ENCODE data around the gene PICK1.
"Not testable (repeated sequence)": the region's sequence is repeated elsewhere in the genome, so short reads cannot be mapped to it uniquely, and the experiment has no call there.

PICK1 gene

DNA sequence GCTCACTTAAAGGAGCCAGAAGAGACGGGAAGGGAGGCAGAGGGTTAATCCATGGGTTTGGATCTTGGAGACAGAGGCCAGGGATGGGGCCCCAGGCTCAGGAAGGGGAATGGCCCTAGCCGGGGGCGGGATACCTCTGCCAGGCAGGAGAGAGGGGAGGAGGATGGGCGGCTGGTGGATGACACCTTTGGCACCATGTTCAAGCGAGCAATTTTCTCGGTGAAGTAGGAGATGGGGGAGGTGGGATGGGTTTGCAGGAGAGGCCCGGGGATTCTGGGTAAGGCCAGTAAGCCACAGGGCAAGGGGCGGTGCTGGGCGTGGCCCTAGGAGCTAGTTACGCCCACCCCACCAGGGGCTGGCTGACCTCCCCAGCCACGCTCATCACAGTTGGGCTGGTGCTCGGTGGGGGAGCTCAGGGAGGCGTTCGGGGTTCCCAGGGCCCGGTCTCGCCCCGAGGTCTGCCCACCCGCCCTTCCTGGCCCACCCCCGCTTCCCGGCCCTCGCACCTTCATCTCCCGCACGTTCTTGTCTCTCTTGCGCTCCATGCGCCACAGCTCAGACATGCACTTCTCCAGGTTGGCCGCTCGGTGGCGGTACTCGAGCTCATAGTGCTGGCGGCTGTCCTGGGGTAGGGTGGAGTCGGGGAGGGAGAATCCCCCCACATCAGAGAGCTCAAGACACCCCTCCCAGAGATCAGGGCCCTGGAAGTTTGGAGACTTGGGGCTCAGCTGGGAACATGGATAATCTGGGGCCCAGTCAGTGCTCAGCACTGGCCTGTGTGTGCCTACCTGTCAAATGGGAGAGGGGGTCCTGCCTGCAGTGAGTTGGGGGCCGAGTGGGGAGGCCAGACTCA lies 40.6 kb downstream of the PICK1 start:
- DNase-seq, result no peak

- DNase-seq, result no peak
These were observed 41.4 kb downstream of the PICK1 start for GRCh38 chr22:38098410-38099249.

DNA sequence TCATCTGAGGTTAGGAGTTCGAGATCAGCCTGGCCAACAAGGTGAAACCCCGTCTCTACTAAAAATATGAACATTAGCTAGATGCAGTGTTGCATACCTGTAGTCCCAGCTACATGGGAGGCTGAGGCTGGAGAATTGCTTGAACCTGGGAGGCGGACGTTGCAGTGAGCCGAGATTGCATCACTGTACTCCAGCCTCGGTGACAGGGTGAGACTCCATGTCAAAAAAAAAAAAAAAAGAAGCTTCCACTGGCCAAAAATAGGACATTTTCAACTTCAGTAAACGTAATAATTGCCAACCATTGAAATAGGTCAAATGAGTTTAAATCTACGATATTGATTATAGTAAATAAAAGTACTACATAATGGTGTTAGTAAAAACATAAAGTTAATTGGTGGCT lies 46.4 kb downstream of the PICK1 start:
- no peak for DNase-seq

- DNase-seq, result no peak
These were observed 46.9 kb downstream of the PICK1 start for GRCh38 chr22:38104084-38104483.

- DNase-seq, result no peak
These were observed 49.8 kb downstream of the PICK1 start for GRCh38 chr22:38106814-38107578.

DNA sequence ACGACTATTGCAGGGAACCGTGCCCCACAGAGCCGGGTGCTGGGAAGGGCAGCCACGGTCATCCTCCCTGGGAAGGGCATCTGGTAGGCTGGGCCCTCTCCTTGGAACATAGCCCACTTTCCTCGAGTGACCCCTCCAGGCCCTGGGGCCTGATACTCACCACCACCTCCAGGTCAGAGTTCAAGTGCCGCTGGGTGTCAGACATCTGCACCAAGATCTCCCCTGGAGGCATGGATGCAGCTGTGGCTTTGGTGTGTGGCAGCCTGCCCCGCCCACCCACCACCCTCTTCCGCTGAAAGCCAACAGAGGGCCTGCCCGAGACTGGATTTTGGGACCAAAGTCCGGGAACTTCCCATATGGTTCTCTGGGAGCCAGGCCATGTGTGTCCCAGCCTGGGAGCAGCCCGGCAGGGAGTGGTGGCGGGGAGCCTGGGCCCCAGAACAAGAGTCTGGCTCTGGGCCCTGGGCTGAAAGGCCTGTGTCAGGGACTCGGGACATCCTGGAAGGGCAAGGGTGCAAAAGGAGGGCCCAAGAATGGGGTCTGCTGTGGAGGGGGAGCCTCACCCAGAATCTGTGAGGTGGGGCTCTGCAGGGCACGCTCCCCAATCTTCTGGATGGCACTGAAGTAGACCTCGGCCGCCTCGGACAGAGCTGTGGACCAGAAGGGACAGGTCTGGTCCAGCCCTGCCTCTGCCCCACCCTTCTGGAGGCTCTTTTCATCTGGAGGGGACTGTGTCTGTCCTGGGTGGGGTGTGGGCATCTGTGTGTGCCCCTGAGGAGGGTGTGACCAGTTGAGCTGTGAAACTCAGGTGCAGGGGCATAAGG lies 50.7 kb downstream of the PICK1 start:
- DNase-seq, result no peak

DNA sequence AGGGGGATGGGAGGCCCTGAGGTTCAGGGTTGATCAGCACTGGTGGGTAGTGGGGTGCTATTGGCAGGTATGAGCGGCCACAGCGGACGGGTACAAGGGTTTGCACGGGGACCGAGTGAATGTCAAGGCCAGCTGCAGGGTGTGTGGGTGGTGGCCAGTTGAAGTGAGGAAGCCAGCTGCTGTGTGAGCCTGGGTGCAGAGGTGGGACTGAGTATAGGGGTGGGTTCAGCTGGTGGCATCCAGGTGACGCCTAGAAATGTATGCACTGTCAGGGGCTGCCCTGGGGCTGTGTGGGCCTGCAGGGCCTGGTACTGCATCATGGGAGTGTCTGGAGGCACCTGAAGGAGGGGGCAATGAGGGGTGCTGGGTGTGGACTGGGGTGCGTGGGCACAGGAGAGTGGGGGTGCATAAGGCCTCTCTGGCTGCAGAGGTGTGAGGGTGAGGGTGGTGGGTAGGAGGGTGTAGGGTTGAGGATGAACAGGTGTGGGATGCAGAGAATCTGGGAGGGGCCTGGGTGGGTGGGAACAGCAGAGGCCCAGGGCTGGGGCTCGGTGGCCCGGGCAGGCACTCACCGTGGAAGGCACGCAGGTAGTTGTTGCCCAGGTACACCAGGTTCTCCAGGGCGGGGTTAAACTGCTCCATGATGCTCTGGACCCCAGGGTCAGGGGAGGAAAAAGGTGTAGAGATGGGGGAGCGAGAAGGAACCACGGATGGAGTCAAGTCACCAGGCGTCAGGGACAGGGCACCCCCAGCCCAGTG lies 51.5 kb downstream of the PICK1 start:
- DNase-seq, result no peak

DNA sequence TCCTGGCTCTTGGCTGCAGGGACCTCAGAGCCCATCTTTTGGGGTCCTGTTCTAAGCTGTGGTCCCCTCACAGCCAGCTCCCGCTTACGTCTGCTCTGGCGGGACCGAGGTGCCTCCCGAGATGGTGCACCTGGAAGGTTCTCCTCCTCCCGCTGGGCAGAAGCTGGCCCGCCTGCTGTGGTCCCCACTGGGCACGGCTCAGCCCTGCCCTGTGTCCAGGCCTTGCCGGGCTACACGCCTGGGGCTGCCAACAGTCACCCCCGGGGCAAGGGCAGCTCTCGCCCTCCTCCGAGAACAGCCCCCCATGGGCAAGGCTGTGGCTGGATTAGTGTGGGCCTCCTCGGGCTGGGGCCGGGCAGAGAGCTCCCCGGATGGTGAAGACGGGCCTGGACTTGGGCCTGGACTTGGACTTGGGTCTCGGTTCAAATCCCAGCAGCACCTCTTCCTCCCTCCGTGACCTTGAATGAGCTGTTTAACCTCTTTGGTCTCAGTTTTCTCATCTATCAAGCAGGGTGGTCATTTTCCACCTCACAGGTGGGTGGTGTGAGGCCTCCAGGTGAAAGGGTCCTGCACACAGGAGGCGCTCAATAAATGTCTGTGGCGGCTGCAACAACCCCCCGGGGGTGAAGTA lies 52.3 kb downstream of the PICK1 start:
- DNase-seq, result no peak

DNA sequence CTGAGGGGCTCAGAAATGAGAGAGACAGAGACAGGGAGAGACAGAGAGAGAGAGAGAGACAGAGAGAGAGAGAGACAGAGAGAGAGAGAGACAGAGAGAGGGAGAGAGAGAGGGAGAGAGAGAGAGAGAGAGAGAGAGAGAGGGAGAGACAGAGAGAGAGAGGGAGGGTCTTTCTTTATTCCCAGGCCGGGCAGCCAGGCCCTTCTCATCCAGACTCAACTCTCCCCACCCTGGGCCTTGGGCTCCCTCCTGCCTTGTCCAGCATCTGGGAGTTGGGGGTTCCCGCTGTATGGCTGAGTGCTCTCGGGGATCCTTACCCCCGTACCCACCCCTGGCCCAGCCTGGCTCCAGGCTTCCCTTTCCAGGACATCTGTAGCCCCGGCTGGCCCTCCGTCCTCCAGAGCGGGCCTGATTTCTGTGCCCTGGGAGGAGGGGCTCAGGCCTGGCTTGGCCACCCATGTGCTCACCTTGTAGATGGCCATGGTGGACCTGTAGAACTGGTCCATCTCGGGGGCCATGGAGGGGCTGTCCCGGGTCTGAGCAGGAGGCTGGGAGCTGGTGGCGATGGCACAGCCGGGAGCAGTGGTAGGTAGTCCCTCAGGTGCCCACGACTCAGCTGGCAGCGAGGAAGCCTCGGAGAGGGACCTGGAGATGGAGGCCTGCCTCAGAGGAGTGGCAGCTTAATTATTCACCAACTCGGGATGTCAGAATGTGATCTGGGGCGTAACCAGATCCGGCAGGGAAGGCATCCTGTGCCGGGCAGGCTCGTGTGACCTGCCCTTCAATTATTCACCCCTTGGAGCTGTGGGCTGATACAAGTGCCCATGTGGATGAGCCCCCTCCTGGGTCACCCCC lies 53.0 kb downstream of the PICK1 start, which contains the start of gene BAIAP2L2:
TSS of gene BAIAP2L2 (minus strand) at position 677 of the 855 bp plus-strand sequence. CDS start at position 518, 159 bp downstream.
- no peak for DNase-seq

GRCh38 chr22:38110863-38111852 lies 54.0 kb downstream of the PICK1 start:
- DNase-seq, result no peak

DNA sequence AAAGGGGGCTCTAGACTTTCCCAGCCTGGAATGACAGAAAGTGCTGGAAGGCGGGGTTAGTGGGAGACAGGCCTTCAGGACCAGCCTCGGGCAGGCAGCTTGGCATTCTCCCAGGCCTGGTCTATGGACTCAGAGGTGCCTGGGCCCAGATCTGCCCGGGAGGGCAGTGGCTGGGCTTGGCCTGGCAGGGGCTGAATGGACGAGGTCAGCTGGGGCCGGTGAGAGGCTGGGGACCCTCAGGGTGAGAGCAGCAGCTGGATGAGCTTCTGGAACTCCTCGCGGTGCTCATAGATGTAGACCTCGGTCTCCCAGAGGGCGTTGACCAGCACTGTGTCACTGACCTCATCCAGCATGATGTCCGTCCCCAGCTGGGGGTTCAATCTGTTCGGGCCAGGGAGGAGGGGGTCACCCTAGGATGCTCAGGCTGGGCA lies 54.7 kb downstream of the PICK1 start:
- DNase-seq, result no peak

DNA sequence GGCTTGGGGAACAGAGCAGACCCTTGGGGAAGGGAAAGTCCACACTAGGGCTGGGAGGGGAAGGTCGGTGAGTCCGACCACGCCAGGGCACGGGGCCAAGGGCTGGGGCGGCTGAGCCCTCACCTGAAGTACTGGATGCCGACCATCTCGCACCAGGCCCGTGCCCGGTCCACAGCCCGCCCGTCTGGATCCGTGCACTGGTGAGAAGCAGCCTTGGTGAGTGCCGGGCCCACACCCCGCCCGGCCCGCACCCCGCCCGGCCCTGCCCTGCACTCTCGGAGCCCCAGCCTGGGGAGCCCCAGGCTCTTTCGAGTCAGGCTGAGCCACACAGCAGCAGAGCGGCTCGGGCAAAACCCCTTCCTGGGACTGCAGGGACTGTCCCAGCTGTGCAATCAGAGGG lies 55.2 kb downstream of the PICK1 start:
- no peak for DNase-seq

DNA sequence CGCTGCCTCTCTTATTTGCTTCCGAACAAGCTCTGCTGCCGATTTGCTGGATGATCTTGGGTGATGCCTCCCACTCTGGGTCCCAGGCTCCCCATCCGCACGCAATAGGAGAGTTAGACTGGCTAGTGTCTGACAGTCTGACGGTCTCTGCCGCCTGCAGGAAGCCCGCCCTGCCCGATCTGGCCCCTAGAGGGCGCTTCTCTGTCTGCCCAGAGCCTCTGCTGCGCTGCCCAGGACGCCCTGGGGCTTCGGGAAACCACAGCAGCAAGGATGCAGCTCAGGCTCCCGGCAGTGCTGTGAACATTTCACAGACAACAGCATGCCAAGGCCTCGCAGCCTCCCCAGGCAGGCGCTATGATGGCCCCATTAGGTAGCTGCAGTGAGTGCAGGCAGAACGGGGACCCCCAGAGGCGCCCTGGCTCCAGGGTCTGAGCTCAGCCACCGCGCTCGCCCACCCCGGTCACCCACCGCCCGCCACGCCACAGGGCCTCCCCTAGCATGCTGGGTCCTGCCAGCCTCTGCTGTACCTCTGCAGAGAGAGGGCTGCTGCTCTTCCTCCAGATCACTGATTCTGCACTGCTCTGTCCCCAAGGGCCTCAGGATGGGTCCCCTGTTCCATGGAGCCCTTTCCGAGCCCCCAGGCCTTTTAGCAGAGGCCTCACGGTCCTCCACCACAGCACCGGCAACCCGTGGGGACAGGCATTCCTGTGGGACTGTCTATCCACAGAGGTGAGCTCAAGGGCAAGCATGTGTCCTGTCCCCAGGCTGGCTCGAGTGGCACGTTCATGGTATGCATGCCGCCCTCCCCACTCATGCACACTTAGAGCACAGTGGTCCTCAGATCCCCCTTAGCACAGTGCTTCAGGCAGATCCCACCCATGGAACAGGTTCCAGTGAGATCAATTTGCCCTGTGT lies 57.5 kb downstream of the PICK1 start:
- DNase-seq, result peak; percentile 93

DNA sequence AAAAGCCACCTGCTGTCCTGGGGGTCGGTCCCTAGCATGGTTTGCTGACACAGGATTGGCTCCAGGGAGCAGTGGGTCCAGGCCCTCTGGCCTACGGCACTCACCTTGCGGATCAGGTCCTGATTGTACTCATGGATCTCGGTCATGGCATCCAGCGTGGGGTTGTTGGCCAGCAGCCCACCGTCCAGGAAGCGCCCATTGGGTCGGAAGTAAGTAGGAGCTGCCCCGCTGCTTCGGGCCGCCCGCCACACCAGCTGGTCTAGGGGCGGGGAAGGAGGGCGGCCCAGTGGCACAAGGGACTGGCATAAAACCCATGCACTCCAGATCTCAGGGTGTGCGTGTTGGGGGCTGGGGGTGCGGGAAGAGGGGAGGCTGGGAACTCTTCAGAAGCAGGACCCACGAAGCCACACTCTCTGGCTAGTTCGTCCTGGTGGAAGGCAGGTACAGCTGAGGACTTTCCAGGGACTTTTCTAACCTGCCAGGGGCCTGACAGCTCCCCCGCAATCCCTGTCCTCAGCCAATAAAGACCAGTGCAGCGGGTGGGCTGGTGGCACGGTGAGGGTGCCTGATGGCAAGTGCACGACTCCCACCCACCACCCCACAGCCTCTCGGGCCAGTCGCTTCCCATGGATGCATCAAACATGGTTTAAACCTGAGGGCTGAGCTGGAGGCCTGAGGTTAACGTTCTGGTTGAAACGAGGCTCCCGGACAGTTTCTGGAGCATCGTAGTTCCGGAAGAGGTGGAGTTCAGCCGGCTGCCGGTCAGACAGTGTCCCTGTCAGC lies 58.4 kb downstream of the PICK1 start:
- DNase-seq, result no peak

GRCh38 chr22:38117556-38117955 lies 60.4 kb downstream of the PICK1 start:
- not testable (repeated sequence) for DNase-seq

DNA sequence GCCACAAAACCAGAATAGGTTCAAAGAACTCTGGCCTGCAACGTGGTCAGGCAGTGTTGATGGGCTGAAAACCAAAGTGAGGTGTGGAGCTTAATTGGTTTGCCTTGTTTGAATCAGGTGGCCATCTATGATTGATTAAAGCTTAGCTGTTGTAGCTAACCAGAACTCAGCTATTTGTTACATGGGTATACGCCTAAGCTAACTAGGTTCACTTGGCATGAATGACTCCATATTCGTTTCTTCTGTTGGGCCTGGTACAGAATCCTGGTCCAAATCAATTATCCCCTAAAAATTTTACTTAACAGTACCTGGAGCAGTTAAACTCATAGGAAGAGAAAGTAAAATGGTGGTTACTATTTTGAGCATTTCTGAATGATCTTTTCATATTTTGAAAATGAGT lies 61.0 kb downstream of the PICK1 start:
- DNase-seq, result no peak

GRCh38 chr22:38118747-38119146 lies 61.5 kb downstream of the PICK1 start:
- not testable (repeated sequence) for DNase-seq
